IPS DF 4.7 (cell line): ENCODE results near the gene GMDS.

ENCODE experiments used
- DNase-seq: peaks from one replicate; pipeline ENCODE4 v3.0.0-alpha.2; 2013; ENCODE audit warnings: low spot score; ENCODE audit errors: extremely low read depth

Gene GMDS

DNA sequence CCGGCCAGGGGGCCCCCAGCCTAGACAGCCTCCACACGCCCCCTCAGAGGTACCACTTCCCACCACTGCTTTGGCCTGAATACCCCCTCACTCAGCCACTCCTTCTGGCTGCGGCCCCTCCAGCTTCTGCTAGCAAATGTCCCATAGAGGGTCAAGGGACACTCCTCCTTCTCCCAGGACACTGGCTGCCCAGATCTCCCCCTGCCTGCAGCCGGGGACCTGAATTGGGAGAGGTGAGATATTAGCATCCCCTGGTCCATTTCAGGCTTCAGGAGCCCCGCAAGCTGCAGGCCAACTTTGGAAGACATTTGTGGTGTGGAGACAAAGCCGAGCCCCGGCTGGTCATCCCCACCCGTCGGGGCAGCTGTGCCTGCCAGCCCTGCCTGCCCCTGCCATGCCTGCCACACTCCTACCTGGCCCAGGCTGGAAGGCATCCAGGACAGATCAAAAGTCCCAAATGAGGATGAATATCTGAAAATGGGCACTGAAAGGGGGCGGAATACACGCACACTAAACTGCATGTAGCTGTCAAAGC lies 668.2 kb downstream of the GMDS start:
- DNase-seq = no peak

- DNase-seq = no peak
These were observed 668.7 kb downstream of the GMDS start for GRCh38 chr6:1576711-1577110.

DNA sequence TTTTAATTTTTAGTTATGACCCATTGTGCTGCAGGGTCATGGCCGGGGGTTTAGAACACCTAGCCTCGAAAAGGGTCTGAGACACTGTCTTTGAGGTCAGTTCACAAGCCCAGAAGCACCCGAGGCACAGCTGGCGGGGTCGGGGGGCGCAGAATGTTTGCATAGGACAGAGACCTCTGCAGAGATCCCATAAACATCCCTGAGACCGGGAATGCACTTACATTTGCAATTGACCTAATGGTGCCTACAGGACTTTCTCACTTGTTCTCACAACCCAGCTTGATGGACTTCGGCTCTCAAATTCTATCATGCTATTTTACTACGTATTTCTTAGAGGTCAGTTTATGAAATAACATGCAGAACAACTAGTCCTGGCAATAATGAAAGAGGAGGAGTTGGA lies 669.2 kb downstream of the GMDS start:
- no peak for DNase-seq

DNA sequence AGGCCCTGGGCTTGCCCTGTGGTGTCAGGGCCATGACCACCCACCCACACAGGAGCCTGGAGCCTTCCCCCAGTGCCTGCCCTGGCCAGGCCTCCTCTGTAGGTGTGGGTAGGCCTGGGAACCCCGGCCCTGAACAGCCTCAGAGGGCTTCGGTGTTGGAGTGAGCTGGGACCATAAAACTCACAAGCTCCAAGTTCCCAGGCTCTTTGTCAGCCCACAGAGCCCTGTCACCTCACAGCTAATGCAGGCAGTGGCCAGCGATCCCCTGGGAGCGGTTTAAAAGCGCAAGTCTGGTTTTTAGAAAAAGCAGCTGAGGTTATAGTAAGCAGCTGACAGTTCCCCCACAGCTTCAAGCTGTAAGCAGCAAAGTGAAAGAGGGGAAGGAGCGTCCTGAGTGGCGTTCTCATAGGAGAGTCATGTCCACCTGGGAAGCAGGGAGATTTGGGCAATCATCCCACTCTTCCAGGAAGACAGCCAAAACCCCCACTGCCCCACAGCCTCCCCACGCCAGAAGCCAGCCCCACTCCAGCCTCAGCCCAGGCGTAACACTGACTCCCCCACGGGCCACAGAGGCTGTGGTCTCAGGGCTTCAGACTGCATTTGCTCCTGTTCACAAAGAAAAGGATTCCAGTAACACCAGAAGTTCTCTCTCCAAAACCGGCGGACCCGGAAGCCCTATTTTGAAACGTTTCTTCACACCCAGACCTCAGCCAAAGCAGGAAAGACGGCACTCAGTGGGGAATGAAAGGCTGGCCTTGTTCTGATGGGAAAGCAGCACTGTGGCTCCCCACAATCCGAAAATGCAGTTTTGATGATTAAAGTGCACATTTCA lies 670.0 kb downstream of the GMDS start:
- no peak for DNase-seq

DNA sequence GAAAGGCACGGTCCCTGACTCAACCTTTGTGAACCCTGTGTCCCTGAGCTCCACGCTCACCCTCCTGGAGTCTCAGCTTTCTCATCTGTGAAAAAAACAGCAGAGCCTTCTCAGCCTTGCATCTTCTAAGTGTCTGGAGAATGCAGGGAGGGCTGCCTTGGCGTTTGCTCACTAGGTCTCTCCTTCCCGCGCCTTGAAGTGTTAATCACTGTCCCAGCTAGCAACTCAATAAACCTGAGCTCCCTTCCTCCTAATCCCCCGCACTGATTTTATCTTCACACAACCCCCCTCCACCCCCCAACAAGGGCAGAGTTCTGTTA lies 670.6 kb downstream of the GMDS start:
- no peak for DNase-seq

GRCh38 chr6:1574083-1574761 lies 671.2 kb downstream of the GMDS start:
- DNase-seq = no peak
